CD14-positive monocyte (primary cell): ENCODE results near the gene TUBGCP3. TPM values are rescaled to one million over a fixed set of nuclear protein-coding genes. Genes with fewer than 3 reads are reported as not detected.

Experiments used
- DNase-seq, 3 donors: peaks; one replicate each; pipeline ENCODE4 v3.0.0-alpha.2; 2011 to 2022
- H2AFZ ChIP-seq: 2 replicates; pipeline ENCODE4 v1.6.0; 2012; ENCODE audit warnings: mild to moderate bottlenecking, low read depth, low read length, inconsistent platforms; ENCODE audit not compliant: insufficient read depth, poor library complexity, severe bottlenecking
- H3K27ac ChIP-seq, 2 donors: 1 replicate in 1 of 2; 2 replicates in 1 of 2; pipeline ENCODE4 v1.5.1; 2012 to 2013; ENCODE audit warnings: low read length in 2 of 2, control low read depth in 1 of 2, inconsistent platforms in 1 of 2, low read depth in 1 of 2, mild to moderate bottlenecking in 1 of 2
- H3K27me3 ChIP-seq, 2 donors: one replicate each; pipeline versions ENCODE4 v1.6.0 to v1.6.1; 2011 to 2013; ENCODE audit warnings: low read length in 2 of 2; ENCODE audit not compliant: control insufficient read depth in 2 of 2, insufficient read depth in 2 of 2
- H3K36me3 ChIP-seq, 2 donors: replicated peaks in 1 of 2; 1 replicate in 1 of 2; 2 replicates in 1 of 2; pipeline versions ENCODE4 v1.5.1 to v1.6.1; 2012 to 2013; ENCODE audit warnings: low read length in 2 of 2, control low read depth in 1 of 2, inconsistent platforms in 1 of 2, mild to moderate bottlenecking in 1 of 2; ENCODE audit not compliant: insufficient read depth in 2 of 2, control insufficient read depth in 1 of 2
- H3K4me1 ChIP-seq, 2 donors: 1 replicate in 1 of 2; 2 replicates in 1 of 2; pipeline versions ENCODE4 v1.5.1 to v1.6.1; 2012 to 2013; ENCODE audit warnings: low read length in 2 of 2, control low read depth in 1 of 2, inconsistent platforms in 1 of 2, mild to moderate bottlenecking in 1 of 2, moderate library complexity in 1 of 2; ENCODE audit not compliant: insufficient read depth in 2 of 2, control insufficient read depth in 1 of 2
- H3K4me2 ChIP-seq: replicated peaks from 2 replicates; pipeline ENCODE3; 2012; ENCODE audit warnings: low read length, moderate library complexity, mild to moderate bottlenecking; ENCODE audit not compliant: poor library complexity, severe bottlenecking; ENCODE audit errors: extremely low read depth
- H3K4me3 ChIP-seq, 3 experiments: fragments of 200-600 bp in 1 of 3; sonication (generic) in 1 of 3; replicated peaks in 1 of 3; 1 replicate in 2 of 3; 2 replicates in 1 of 3; pipeline ENCODE4 v1.5.1; 2011 to 2013; ENCODE audit warnings: low read length in 3 of 3, mild to moderate bottlenecking in 3 of 3, control low read depth in 2 of 3, low read depth in 2 of 3, inconsistent platforms in 1 of 3, moderate library complexity in 1 of 3
- H3K79me2 ChIP-seq: 2 replicates; pipeline ENCODE4 v1.6.0; 2012; ENCODE audit warnings: mild to moderate bottlenecking, control low read depth, inconsistent platforms, low read length, moderate library complexity; ENCODE audit not compliant: insufficient read depth
- H3K9ac ChIP-seq: 2 replicates; pipeline ENCODE4 v1.6.0; 2017; ENCODE audit warnings: low read length, mild to moderate bottlenecking; ENCODE audit not compliant: insufficient read depth, poor library complexity, severe bottlenecking
- H3K9me3 ChIP-seq, 2 donors: replicated peaks in 1 of 2; 1 replicate in 1 of 2; 2 replicates in 1 of 2; pipeline versions ENCODE4 v1.5.1 to v1.6.1; 2012 to 2013; ENCODE audit warnings: low read length in 2 of 2, control low read depth in 1 of 2; ENCODE audit not compliant: control insufficient read depth in 1 of 2, insufficient read depth in 1 of 2
- H4K20me1 ChIP-seq: 2 replicates; pipeline ENCODE4 v1.6.0; 2012; ENCODE audit warnings: mild to moderate bottlenecking, low read length, control low read depth, moderate library complexity; ENCODE audit not compliant: insufficient read depth
- H3K27ac Mint-ChIP-seq, 7 donors: one replicate each; pipeline ENCODE4 v1.8.0; 2020; ENCODE audit warnings: mild to moderate bottlenecking in 7 of 7, mixed read lengths in 7 of 7, moderate library complexity in 6 of 7, inconsistent platforms in 2 of 7
- H3K27me3 Mint-ChIP-seq, 3 donors: one replicate each; pipeline ENCODE4 v1.8.0; 2021 to 2022; ENCODE audit warnings: low read depth in 3 of 3, mild to moderate bottlenecking in 3 of 3, mixed read lengths in 3 of 3, moderate library complexity in 3 of 3, inconsistent platforms in 1 of 3
- H3K36me3 Mint-ChIP-seq, 2 donors: one replicate each; pipeline ENCODE4 v1.8.0; 2020; ENCODE audit warnings: mixed read lengths in 2 of 2, inconsistent platforms in 1 of 2, mild to moderate bottlenecking in 1 of 2
- H3K4me1 Mint-ChIP-seq: one replicate; pipeline ENCODE4 v1.8.0; 2020; ENCODE audit warnings: mild to moderate bottlenecking, mixed read lengths
- H3K4me3 Mint-ChIP-seq, 2 donors: one replicate each; pipeline ENCODE4 v1.8.0; 2020; ENCODE audit warnings: mild to moderate bottlenecking in 2 of 2, mixed read lengths in 2 of 2, moderate library complexity in 1 of 2
- H3K9me3 Mint-ChIP-seq, 7 donors: one replicate each; pipeline ENCODE4 v1.8.0; 2020 to 2022; ENCODE audit warnings: mixed read lengths in 7 of 7, mild to moderate bottlenecking in 6 of 7, moderate library complexity in 6 of 7, inconsistent platforms in 2 of 7
- CTCF ChIP-seq: fragments of 200-600 bp; IDR thresholded peaks from one replicate; pipeline ENCODE4 v1.8.0; 2022; ENCODE audit warnings: antibody characterized with exemption, mild to moderate bottlenecking
- WGBS: methylation state at CpG from one replicate; pipeline ENCODE4 v1.1.5; 2013; ENCODE audit warnings: missing lambda C conversion rate; ENCODE audit not compliant: insufficient coverage; 5-methylcytosine and 5-hydroxymethylcytosine counted together
- intact Hi-C, 2 donors: fragments of 100-400 bp; cut with micrococcal nuclease; formaldehyde crosslinking; loops; one replicate each; pipeline versions ENCODE4 v1.15.0 to v1.15.1; 2023
- polyA plus RNA-seq, 3 donors: library from polyadenylated mRNA; depleted of rRNA in 1 of 3; unstranded in 2 of 3; stranded (reverse) in 1 of 3; fragments of 300-500 nt in 2 of 3; fragments of >200 nt in 1 of 3; fragmentation: Illumina TruSeq in 2 of 3; gene quantifications; 1 replicate in 2 of 3; 2 replicates in 1 of 3; pipeline ENCODE4 v1.2.3, GENCODE V29; 2012 to 2021

TUBGCP3 gene
- polyA plus RNA-seq, 3 donors, result 25.4 to 47.1 (median 34.1) TPM

DNA sequence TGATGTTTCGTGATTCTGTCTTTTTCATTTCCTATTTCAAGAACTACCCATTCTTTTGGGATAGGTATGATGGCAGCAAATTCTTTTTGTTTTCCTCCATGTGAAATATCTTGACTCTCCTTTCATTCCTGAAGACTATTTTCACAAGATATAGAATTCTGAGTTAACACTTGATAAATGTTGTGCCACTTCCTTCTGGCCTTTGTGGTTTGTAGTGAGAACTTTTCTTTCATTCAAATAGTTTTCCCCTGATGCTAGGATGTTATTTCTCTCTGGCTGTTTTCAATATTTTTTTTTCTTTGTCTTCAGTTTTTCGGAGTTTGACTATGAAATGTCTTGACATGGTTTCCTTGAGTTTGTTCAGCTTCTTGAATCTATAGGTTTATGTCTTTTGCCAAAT is 8.3 kb upstream of the TUBGCP3 start:
- Histone ChIP-seq H3K4me1 (no peaks in the 10 kb centered on the region), H3K9me3 (no peaks in the 10 kb centered on the region), H3K27me3 (peaks cover 2% of the 10 kb centered on the region in 2 donors), H3K79me2 (no peaks in the 10 kb centered on the region), H2AFZ (no peak overlapping the region), H3K4me3 (no peak overlapping the region), H3K4me2 (no peak overlapping the region), H3K27ac (no peak overlapping the region), H3K9ac (no peak overlapping the region), H4K20me1 (no peaks in the 10 kb centered on the region), H3K36me3 (no peaks in the 10 kb centered on the region)
- no peak for TF ChIP-seq CTCF
- Mint-ChIP-seq H3K27me3 (peaks cover 6 to 18% (median 9%) of the 10 kb centered on the region in 3 donors), H3K9me3 (peaks cover 0 to 6% (median 3%) of the 10 kb centered on the region in 7 donors), H3K36me3 (no peaks in the 10 kb centered on the region), H3K4me3 (no peak overlapping the region), H3K4me1 (peaks cover 5% of the 10 kb centered on the region), H3K27ac (no peak overlapping the region)
- WGBS, result no CpG with 5 or more reads among the region's 2 CpGs
- no peak for DNase-seq
- intact Hi-C loops, result no loop called here

DNA sequence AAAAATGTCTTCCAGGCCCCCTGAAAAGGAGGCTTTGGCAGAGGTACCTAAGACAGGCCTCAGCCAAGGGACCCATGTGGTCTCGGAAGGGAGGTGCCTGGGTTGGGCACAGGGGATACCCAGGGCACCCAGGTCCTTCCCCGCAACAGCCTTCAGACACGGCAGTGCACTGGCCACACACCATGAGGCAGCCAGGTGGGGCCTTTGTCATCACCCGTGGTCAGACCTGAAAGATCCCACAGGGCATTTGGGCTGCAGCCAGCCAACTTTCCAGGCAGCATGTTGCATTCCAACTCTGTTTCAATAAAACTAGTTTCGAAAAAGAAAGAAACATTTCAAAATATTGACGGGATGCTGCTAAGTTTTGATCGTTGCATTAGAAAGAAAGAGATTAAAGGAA is 4.7 kb upstream of the TUBGCP3 start:
- DNase-seq, result no peak
- 96% methylated on average over 6 of the region's 7 CpGs for WGBS
- peaks cover 15% of the 10 kb centered on the region for H3K79me2 ChIP-seq
- Mint-ChIP-seq H3K9me3 (peaks cover 0 to 7% (median 4%) of the 10 kb centered on the region in 7 donors), H3K27me3 (peaks cover 4 to 15% (median 9%) of the 10 kb centered on the region in 3 donors), H3K27ac (no peak overlapping the region), H3K4me1 (peaks cover 18% of the 10 kb centered on the region), H3K4me3 (peak overlapping the region in 1 of 2 donors; percentile 1), H3K36me3 (no peaks in the 10 kb centered on the region)
- no peak overlapping the region for H3K9ac ChIP-seq
- H3K9me3 ChIP-seq, result no peaks in the 10 kb centered on the region
- no peaks in the 10 kb centered on the region for H4K20me1 ChIP-seq
- H3K27me3 ChIP-seq, result peaks cover 0 to 1% of the 10 kb centered on the region in 2 donors
- no peaks in the 10 kb centered on the region for H3K36me3 ChIP-seq
- no peak overlapping the region for H3K27ac ChIP-seq
- H3K4me1 ChIP-seq, result peaks cover 10% of the 10 kb centered on the region in 2 donors
- H3K4me3 ChIP-seq, result no peak overlapping the region
- no peak for TF ChIP-seq CTCF
- intact Hi-C loops, result no loop called here
- no peak overlapping the region for H2AFZ ChIP-seq
- no peak overlapping the region for H3K4me2 ChIP-seq
